Activated B cell treated with CpG ODN at 0.5 μM for 24 hours (primary cell): ENCODE data around the gene NFIA. TPM values are rescaled to one million over a fixed set of nuclear protein-coding genes. Genes with fewer than 3 reads are reported as not detected.

Experiments
- ATAC-seq: fragments of 200-7000 bp; cut with Tn5 transposase; one replicate; pipeline ENCODE4 v1.10.0; 2021; ENCODE audit warnings: low read depth, mild to moderate bottlenecking, moderate library complexity
- CTCF ChIA-PET: fragments of 350-600 bp; sonication (Branson Sonifier 250); formaldehyde crosslinking; loops from one replicate; lab custom pipeline; 2021; ENCODE audit warnings: antibody characterized with exemption; lab: Charles Lee
- POLR2A ChIA-PET: fragments of 350-600 bp; sonication (Branson Sonifier 250); formaldehyde crosslinking; loops from one replicate; lab custom pipeline; 2021; ENCODE audit warnings: antibody characterized with exemption; lab: Charles Lee
- DNase-seq: peaks from one replicate; pipeline ENCODE4 v3.0.0; 2022
- H3K27ac Mint-ChIP-seq: one replicate; pipeline ENCODE4 v1.8.0; 2020; ENCODE audit warnings: mixed read lengths
- H3K27me3 Mint-ChIP-seq: one replicate; pipeline ENCODE4 v1.8.0; 2021; ENCODE audit warnings: mixed read lengths
- H3K36me3 Mint-ChIP-seq: one replicate; pipeline ENCODE4 v1.8.0; 2021; ENCODE audit warnings: low read depth, mixed read lengths
- H3K4me1 Mint-ChIP-seq: one replicate; pipeline ENCODE4 v1.8.0; 2021; ENCODE audit warnings: mixed read lengths
- H3K4me3 Mint-ChIP-seq: one replicate; pipeline ENCODE4 v1.8.0; 2020; ENCODE audit warnings: mild to moderate bottlenecking, mixed read lengths
- H3K9me3 Mint-ChIP-seq: one replicate; pipeline ENCODE4 v1.8.0; 2020; ENCODE audit warnings: mixed read lengths
- intact Hi-C: fragments of 100-400 bp; cut with micrococcal nuclease; formaldehyde crosslinking; loops from one replicate; pipeline ENCODE4 v1.15.1; 2024
- total RNA-seq: library from RNA; stranded (reverse); gene quantifications from 2 replicates; pipeline ENCODE4 v1.2.3, GENCODE V29; 2022
- TF ChIP-seq, protein P1 (sequence below): fragments of 200-600 bp; IDR thresholded peaks from one replicate; pipeline ENCODE4 v1.8.0; 2022; ENCODE audit warnings: antibody characterized with exemption, mild to moderate bottlenecking

Gene NFIA
- total RNA-seq, 1 donor from 2014 or later, result 0.13 TPM

- Mint-ChIP-seq H3K4me1 (peaks cover 12% of the 10 kb centered on the region), H3K27ac (no peak overlapping the region), H3K4me3 (no peak overlapping the region), H3K27me3 (peaks cover 2% of the 10 kb centered on the region), H3K9me3 (no peaks in the 10 kb centered on the region), H3K36me3 (no peaks in the 10 kb centered on the region)
- TF ChIP-seq, protein P1, sequence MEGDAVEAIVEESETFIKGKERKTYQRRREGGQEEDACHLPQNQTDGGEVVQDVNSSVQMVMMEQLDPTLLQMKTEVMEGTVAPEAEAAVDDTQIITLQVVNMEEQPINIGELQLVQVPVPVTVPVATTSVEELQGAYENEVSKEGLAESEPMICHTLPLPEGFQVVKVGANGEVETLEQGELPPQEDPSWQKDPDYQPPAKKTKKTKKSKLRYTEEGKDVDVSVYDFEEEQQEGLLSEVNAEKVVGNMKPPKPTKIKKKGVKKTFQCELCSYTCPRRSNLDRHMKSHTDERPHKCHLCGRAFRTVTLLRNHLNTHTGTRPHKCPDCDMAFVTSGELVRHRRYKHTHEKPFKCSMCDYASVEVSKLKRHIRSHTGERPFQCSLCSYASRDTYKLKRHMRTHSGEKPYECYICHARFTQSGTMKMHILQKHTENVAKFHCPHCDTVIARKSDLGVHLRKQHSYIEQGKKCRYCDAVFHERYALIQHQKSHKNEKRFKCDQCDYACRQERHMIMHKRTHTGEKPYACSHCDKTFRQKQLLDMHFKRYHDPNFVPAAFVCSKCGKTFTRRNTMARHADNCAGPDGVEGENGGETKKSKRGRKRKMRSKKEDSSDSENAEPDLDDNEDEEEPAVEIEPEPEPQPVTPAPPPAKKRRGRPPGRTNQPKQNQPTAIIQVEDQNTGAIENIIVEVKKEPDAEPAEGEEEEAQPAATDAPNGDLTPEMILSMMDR, result no peak
- intact Hi-C loops, result no loop called here
- CTCF ChIA-PET, result no interaction called here
- POLR2A ChIA-PET, result no interaction called here
- ATAC-seq (no peak), DNase-seq (no peak)
These were observed 171.7 kb downstream of the NFIA start for GRCh38 chr1:61253912-61254633.

DNA sequence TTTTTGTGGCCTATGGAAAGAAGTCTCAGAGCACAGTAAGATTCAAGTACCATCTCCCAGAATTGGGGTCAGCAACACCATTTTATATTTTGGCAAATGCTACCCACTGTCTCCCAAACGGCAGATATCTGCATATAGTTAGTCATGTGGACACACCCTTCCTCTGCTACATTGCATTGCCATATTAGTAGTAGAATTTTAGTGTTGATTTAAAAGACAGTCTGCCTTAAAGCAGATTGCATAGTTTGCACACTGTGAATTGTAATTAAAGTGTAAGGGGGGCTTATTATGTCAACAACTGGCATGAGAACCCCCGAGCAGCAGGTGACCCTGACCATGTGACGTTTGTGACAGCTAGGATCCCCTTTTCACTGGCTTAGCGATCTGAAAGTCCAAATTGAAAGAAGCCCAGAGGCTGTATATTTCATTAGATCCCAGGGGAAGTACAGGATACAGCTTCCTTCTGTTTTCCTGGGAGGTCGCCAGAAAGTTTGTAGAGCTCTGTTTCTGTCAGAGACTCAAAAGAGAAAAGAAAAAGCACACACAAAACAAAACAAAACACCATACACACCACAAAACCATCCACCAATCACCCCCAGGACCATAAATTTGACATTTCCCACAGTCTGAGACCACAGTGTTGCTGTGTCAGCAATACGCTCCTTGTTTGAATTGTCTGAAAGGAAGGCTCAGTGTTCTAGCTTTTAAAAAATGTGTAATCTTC is 172.4 kb downstream of the NFIA start:
- TF ChIP-seq, protein P1, result no peak
- ATAC-seq (no peak), DNase-seq (no peak)
- Mint-ChIP-seq H3K4me3 (no peak overlapping the region), H3K4me1 (peaks cover 12% of the 10 kb centered on the region), H3K36me3 (no peaks in the 10 kb centered on the region), H3K9me3 (no peaks in the 10 kb centered on the region), H3K27me3 (peaks cover 2% of the 10 kb centered on the region), H3K27ac (no peak overlapping the region)
- intact Hi-C loops, result no loop called here
- ChIA-PET CTCF (no interaction called here), POLR2A (no interaction called here)

- H3K36me3 Mint-ChIP-seq, result no peaks in the 10 kb centered on the region
- ATAC-seq (no peak), DNase-seq (no peak)
- TF ChIP-seq, protein P1, result no peak
- CTCF ChIA-PET, result no interaction called here
- peaks cover 12% of the 10 kb centered on the region for H3K4me1 Mint-ChIP-seq
- intact Hi-C loops, result no loop called here
- no peaks in the 10 kb centered on the region for H3K9me3 Mint-ChIP-seq
- POLR2A ChIA-PET, result no interaction called here
- H3K4me3 Mint-ChIP-seq, result no peak overlapping the region
- H3K27ac Mint-ChIP-seq, result no peak overlapping the region
- H3K27me3 Mint-ChIP-seq, result peaks cover 2% of the 10 kb centered on the region
These were observed 173.0 kb downstream of the NFIA start for GRCh38 chr1:61255358-61255703.

- Mint-ChIP-seq H3K4me3 (no peak overlapping the region), H3K27me3 (peaks cover 4% of the 10 kb centered on the region), H3K36me3 (no peaks in the 10 kb centered on the region), H3K9me3 (no peaks in the 10 kb centered on the region), H3K27ac (no peak overlapping the region), H3K4me1 (peaks cover 9% of the 10 kb centered on the region)
- ChIA-PET CTCF (no interaction called here), POLR2A (no interaction called here)
- DNase-seq, result no peak
- TF ChIP-seq, protein P1, result no peak
- intact Hi-C loops, result no loop called here
- ATAC-seq, result no peak
These were observed 177.2 kb downstream of the NFIA start for GRCh38 chr1:61259379-61260148.

DNA sequence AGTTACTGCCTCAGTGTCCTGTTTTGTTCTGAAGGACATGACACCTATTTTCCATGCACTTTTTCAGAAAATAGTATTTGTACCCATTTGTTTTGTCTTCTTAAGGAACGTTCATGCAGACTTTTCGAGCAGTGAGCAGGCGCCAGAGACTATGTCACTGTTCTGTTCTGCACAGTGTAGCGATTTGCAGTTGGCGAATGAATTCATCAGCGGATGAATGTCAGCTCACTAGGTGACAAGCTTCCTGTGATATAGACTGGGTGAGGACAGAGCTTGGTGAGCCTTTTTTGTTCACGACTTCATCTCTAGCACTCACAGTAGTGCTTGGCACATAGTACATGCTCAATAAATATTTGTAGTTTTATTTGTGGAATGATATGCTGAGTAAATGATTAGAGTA is 177.8 kb downstream of the NFIA start:
- intact Hi-C loops, result no loop called here
- TF ChIP-seq, protein P1, result no peak
- DNase-seq (no peak), ATAC-seq (no peak)
- Mint-ChIP-seq H3K27ac (no peak overlapping the region), H3K9me3 (no peaks in the 10 kb centered on the region), H3K4me3 (no peak overlapping the region), H3K27me3 (peaks cover 4% of the 10 kb centered on the region), H3K36me3 (no peaks in the 10 kb centered on the region), H3K4me1 (peaks cover 4% of the 10 kb centered on the region)
- ChIA-PET POLR2A (no interaction called here), CTCF (no interaction called here)
